Astrocyte (in vitro differentiated cells and primary cell): ENCODE data around the gene CARS1.

ENCODE experiments used
- CTCF ChIP-seq: IDR thresholded peaks from 2 replicates; pipeline ENCODE4 v1.5.1; 2011; ENCODE audit warnings: low read depth, mild to moderate bottlenecking, inconsistent platforms, low read length, moderate library complexity; ENCODE audit not compliant: insufficient read depth
- EZH2 ChIP-seq: IDR thresholded peaks from 2 replicates; pipeline ENCODE4 v1.6.1; 2012; ENCODE audit warnings: mild to moderate bottlenecking, low read length, inconsistent platforms; ENCODE audit not compliant: insufficient read depth

GRCh38 chr11:3016861-3017260 lies 40.4 kb downstream of the CARS1 start:
- TF ChIP-seq CTCF, result no peak
- no peak for TF ChIP-seq EZH2
